HEK293 (cell line): Measurements from ENCODE around the gene PTPRN2.
"Not testable (repeated sequence)": the region's sequence is repeated elsewhere in the genome, so short reads cannot be mapped to it uniquely, and the experiment has no call there.

ENCODE experiments used
- CTCF ChIA-PET: fragments of 350-600 bp; formaldehyde crosslinking; extraction: SDS; loops from one replicate; lab custom pipeline; 2021; ENCODE audit warnings: antibody characterized with exemption; lab: Yijun Ruan, JAX
- POLR2A ChIA-PET: fragments of 300-600 bp; formaldehyde crosslinking; extraction: SDS; loops from one replicate; lab custom pipeline; 2020; ENCODE audit warnings: antibody characterized with exemption, inconsistent platforms; lab: Yijun Ruan, JAX
- H3K27ac ChIP-seq: fragments of 200-500 bp; sonication (Bioruptor generic); 2 replicates; pipeline ENCODE4 v1.5.1; 2014; ENCODE audit warnings: low read depth, low read length, control low read depth, inconsistent platforms; ENCODE audit errors: extremely low read depth
- H3K36me3 ChIP-seq, 2 experiments: fragments of 200-500 bp in 1 of 2; sonication (Bioruptor generic) in 1 of 2; 1 replicate in 1 of 2; 2 replicates in 1 of 2; pipeline ENCODE4 v1.5.1; 2014 to 2017; ENCODE audit warnings: inconsistent platforms in 2 of 2, low read length in 2 of 2; ENCODE audit not compliant: control insufficient read depth in 2 of 2, insufficient read depth in 1 of 2
- H3K4me1 ChIP-seq: fragments of 200-500 bp; sonication (Bioruptor generic); 2 replicates; pipeline ENCODE4 v1.5.1; 2014; ENCODE audit warnings: mild to moderate bottlenecking, low read length, inconsistent platforms; ENCODE audit not compliant: control insufficient read depth, insufficient read depth
- H3K4me3 ChIP-seq: 2 replicates; pipeline ENCODE4 v1.5.1; 2011; ENCODE audit warnings: low read depth, mild to moderate bottlenecking, control low read depth, low read length, moderate library complexity
- H3K9me3 ChIP-seq: fragments of 200-500 bp; sonication (Bioruptor generic); 2 replicates; pipeline ENCODE4 v1.5.1; 2014; ENCODE audit warnings: low read depth, low read length, inconsistent platforms; ENCODE audit not compliant: control insufficient read depth, insufficient read depth
- BCL6B ChIP-seq: fragments of 450-650 bp; formaldehyde crosslinking; IDR thresholded peaks from 2 replicates; pipeline ENCODE4 v1.5.1; 2017; ENCODE audit warnings: missing biosample characterization, missing genetic modification characterization
- KLF1 ChIP-seq: fragments of 450-650 bp; formaldehyde crosslinking; IDR thresholded peaks from 2 replicates; pipeline ENCODE4 v1.5.1; 2016; ENCODE audit warnings: missing biosample characterization, missing genetic modification characterization
- SETDB1 ChIP-seq: IDR thresholded peaks from one replicate; pipeline ENCODE4 v1.6.1; 2017; ENCODE audit warnings: mild to moderate bottlenecking, low read length, moderate library complexity, mixed read lengths; ENCODE audit not compliant: insufficient read length
- ZBTB44 ChIP-seq: fragments of 450-650 bp; IDR thresholded peaks from 2 replicates; pipeline ENCODE4 v1.5.1; 2018; ENCODE audit warnings: missing biosample characterization, mild to moderate bottlenecking, missing genetic modification characterization
- ZNF112 ChIP-seq: fragments of 450-650 bp; formaldehyde crosslinking; IDR thresholded peaks from 2 replicates; pipeline ENCODE4 v1.5.0; 2017; ENCODE audit warnings: missing biosample characterization, missing genetic modification characterization
- ZNF202 ChIP-seq: fragments of 450-650 bp; formaldehyde crosslinking; IDR thresholded peaks from 2 replicates; pipeline ENCODE4 v1.5.1; 2016; ENCODE audit warnings: missing biosample characterization, missing genetic modification characterization, borderline replicate concordance
- ZNF221 ChIP-seq: fragments of 450-650 bp; formaldehyde crosslinking; IDR thresholded peaks from 2 replicates; pipeline ENCODE4 v1.5.1; 2017; ENCODE audit warnings: missing biosample characterization, missing genetic modification characterization, borderline replicate concordance
- ZNF354C ChIP-seq: fragments of 450-650 bp; formaldehyde crosslinking; IDR thresholded peaks from 2 replicates; pipeline ENCODE4 v1.5.1; 2016; ENCODE audit warnings: missing biosample characterization, missing genetic modification characterization, low read depth, borderline replicate concordance
- ZNF37A ChIP-seq: fragments of 450-650 bp; IDR thresholded peaks from 2 replicates; pipeline ENCODE4 v1.5.1; 2018; ENCODE audit warnings: missing biosample characterization, missing genetic modification characterization
- ZNF48 ChIP-seq: fragments of 450-650 bp; formaldehyde crosslinking; IDR thresholded peaks from 2 replicates; pipeline ENCODE4 v1.5.1; 2016; ENCODE audit warnings: missing biosample characterization, missing genetic modification characterization
- ZNF510 ChIP-seq: fragments of 450-650 bp; formaldehyde crosslinking; IDR thresholded peaks from 2 replicates; pipeline ENCODE4 v1.5.1; 2018; ENCODE audit warnings: mild to moderate bottlenecking, missing genetic modification characterization, missing biosample characterization; ENCODE audit not compliant: insufficient replicate concordance
- ZNF518A ChIP-seq: fragments of 450-650 bp; formaldehyde crosslinking; conservative IDR thresholded peaks from 2 replicates; pipeline ENCODE4 v1.5.1; 2016; ENCODE audit warnings: low read depth, missing biosample characterization, missing genetic modification characterization
- ZNF707 ChIP-seq: fragments of 450-650 bp; formaldehyde crosslinking; IDR thresholded peaks from 2 replicates; pipeline ENCODE4 v1.5.1; 2016; ENCODE audit warnings: missing biosample characterization, missing genetic modification characterization

PTPRN2 gene

GRCh38 chr7:158524749-158525635 is 62.6 kb downstream of the PTPRN2 start (continued):
- TF ChIP-seq ZNF112 (tag by site-specific recombination) (no peak), ZNF510 (tag by site-specific recombination) (no peak), ZNF48 (tag by site-specific recombination) (no peak), ZNF518A (tag by site-specific recombination) (no peak), BCL6B (tag by site-specific recombination) (no peak), KLF1 (tag by site-specific recombination) (no peak), ZNF202 (no peak), ZNF354C (no peak), ZNF221 (tag by site-specific recombination) (no peak), ZBTB44 (tag by site-specific recombination) (no peak), ZNF37A (no peak), ZNF707 (tag by site-specific recombination) (no peak)
- TF ChIP-seq, all 188 proteins: peak for 0

- H3K9me3 ChIP-seq, CTCF ChIA-PET, H3K27ac ChIP-seq, POLR2A ChIA-PET, H3K4me1 ChIP-seq, H3K36me3 ChIP-seq, H3K4me3 ChIP-seq: not testable (repeated sequence)
These were observed 63.3 kb downstream of the PTPRN2 start for GRCh38 chr7:158524286-158524685.

- H3K4me1 ChIP-seq, H3K9me3 ChIP-seq, CTCF ChIA-PET, H3K36me3 ChIP-seq, H3K4me3 ChIP-seq, POLR2A ChIA-PET, H3K27ac ChIP-seq: not testable (repeated sequence)
- TF ChIP-seq SETDB1: peak; percentile 40
These were observed 63.7 kb downstream of the PTPRN2 start for GRCh38 chr7:158523877-158524276.

GRCh38 chr7:158523165-158523856 is 64.3 kb downstream of the PTPRN2 start:
- POLR2A ChIA-PET, H3K9me3 ChIP-seq, H3K4me3 ChIP-seq, CTCF ChIA-PET, H3K36me3 ChIP-seq, H3K27ac ChIP-seq, H3K4me1 ChIP-seq: not testable (repeated sequence)

- H3K27ac ChIP-seq, CTCF ChIA-PET, POLR2A ChIA-PET, H3K36me3 ChIP-seq, H3K9me3 ChIP-seq, H3K4me1 ChIP-seq, H3K4me3 ChIP-seq: not testable (repeated sequence)
These were observed 65.8 kb downstream of the PTPRN2 start for GRCh38 chr7:158521795-158522194.
